HG03378 (cell line): ENCODE results near the gene CACNA1E.

Experiments used
- ATAC-seq: cut with Tn5 transposase; IDR thresholded peaks from one replicate; pipeline ENCODE4 v1.9.1; 2021; ENCODE audit warnings: mild to moderate bottlenecking, moderate library complexity; ENCODE audit not compliant: unreplicated experiment

The CACNA1E gene

GRCh38 chr1:181674617-181675016 lies 191.3 kb downstream of the CACNA1E start:
- ATAC-seq = no peak

GRCh38 chr1:181675091-181675917 lies 192.0 kb downstream of the CACNA1E start:
- ATAC-seq = no peak

DNA sequence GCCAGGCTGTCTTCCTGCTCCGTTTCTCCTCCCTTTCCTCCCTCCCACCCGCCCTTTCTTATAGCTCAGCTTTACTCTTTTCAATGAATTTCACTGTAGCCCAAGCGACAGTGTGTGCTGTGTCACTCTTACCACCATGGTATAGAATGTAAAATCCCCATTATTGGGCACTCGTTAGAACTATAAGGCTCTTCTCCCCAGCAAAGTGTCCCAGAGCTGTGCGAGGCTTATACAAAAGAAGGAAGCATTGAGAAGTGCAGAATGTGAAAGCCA lies 192.5 kb downstream of the CACNA1E start:
- no peak for ATAC-seq

GRCh38 chr1:181676269-181676668 lies 193.0 kb downstream of the CACNA1E start:
- peak; percentile 59 for ATAC-seq

- ATAC-seq = no peak
Measured at GRCh38 chr1:181680332-181680731, 197.0 kb downstream of the CACNA1E start.

DNA sequence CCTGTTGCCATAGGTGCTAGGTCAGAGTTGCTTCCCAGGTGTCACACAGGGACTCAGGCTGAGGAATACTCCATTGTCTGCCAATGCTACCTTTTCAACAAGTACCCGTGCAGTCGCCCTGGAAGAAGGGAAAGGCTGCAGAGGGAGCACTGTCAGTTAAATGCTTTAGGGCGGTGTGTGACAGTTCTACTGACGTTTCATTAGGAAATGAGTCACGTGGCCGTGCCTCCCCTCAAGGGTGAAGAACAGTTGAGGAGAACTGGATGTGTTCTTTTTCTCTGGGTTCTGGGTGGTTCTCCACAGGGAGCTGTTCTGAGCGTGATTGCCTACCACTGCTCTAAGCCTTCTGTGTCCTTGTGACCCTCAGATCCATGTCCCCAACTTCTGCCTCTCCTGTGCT lies 197.6 kb downstream of the CACNA1E start:
- ATAC-seq = no peak

DNA sequence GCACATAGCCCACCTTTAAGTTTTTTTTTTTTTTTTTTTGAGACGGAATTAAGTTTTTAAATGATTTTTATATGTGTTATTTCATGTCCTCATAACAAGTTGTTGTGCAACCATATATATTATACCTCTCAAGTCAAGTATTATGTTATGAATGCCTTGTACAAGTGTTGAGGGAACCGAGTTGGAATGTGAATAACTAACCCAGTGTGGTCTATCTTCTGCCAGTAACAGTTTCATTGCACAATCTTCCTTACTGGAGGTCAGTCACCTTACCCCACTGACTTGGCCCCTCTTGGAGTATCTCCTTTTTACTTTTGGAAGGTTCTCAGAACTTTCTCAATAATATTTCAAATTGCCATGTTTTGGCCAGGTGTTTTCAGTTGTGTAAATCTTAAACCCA lies 201.9 kb downstream of the CACNA1E start:
- no peak for ATAC-seq

- ATAC-seq = no peak
Measured at GRCh38 chr1:181701891-181702290, 218.6 kb downstream of the CACNA1E start.

- ATAC-seq = no peak
Measured at GRCh38 chr1:181704546-181704945, 221.2 kb downstream of the CACNA1E start.

DNA sequence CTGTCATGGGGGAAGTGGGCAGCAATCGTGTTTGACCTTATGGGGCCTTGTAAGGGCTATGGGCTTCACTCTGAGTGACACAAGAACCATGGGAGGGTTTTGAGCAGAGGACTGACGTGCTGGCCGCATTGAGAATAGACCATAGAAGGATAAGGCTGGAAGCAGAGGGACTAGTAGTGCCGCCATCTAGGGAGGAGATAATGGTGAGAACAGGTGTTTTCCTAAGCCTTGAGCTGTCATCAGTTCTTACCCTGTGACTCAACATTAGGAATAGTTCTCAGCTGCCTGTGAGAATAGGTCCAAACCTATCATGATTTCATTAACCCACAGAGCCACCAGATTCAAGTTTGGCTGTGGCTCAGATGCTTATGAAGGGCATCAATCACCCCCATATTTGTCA lies 228.5 kb downstream of the CACNA1E start:
- ATAC-seq = no peak

DNA sequence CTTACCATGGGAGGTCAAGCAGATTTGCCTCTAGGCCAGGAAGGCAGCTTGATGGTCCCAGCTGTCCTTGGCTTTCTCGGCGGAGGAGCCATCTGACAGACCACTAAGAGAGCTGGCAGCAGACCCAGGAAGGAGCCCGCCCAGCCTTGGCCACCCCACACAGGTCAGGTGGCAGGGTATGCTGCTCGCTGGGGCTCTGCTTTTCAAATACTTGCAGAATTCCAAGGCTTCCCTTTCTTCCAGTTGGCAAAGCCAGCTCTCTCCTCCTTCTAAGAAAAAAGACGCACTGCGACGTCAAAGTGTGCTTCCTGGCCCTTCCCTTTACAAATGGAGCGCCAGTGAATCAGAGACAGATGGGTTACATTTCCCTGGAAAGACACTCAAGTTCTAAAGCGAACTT lies 229.4 kb downstream of the CACNA1E start:
- ATAC-seq = no peak

- no peak for ATAC-seq
Measured at GRCh38 chr1:181714428-181714827, 231.1 kb downstream of the CACNA1E start.

DNA sequence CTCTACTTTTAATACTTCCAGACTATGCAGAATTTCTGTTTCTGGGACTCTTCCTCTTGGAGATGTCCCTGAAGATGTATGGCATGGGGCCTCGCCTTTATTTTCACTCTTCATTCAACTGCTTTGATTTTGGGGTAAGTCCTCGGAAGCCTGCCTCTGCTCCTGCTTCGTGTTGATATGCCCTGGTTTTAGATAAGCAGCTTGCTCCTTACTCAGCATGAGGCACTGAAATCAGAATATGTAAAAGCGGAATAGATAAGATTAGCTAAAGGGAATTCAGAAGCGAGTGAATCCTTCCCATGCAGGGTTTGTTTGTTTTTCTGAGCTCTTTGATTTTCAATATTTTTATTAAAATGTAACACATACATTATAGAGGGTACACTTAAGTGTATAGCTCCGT lies 234.7 kb downstream of the CACNA1E start:
- no peak for ATAC-seq

DNA sequence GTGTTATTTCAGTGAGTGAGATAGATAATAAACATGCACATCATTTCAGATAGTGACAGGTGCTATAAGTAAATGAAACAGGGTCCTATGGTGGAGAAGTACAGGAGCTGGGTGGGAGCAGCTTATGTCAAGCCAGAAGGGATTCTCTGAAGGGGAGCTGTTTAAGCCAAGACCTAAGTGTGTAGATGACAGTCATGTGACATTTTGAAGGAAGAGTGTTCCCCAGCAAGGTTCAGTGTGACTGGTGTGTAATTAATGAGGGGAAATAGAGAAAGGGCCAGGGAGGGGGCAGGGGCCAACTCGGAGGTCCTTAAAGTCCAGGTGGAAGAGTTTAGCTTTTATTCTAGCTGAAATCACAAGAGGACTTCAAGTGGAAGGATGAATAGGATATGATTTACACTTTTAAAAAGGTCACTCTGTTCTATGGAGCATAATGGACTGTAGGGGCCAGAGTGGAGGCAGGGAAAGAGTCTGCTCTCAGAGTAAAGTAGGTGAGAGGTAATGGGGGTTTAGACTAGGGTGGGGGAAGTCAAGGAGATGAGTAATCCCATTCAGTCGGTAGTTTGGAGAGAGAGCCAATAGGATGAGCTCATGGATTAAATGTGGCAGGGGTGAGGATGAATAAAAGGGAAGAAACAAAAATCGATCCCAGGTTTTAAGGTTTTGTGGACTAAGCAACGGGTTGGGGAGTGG lies 243.1 kb downstream of the CACNA1E start:
- ATAC-seq = no peak

- ATAC-seq = no peak
Measured at GRCh38 chr1:181730606-181731005, 247.3 kb downstream of the CACNA1E start.

- no peak for ATAC-seq
Measured at GRCh38 chr1:181732218-181732990, 249.1 kb downstream of the CACNA1E start.

- no peak for ATAC-seq
Measured at GRCh38 chr1:181733486-181733885, 250.2 kb downstream of the CACNA1E start.

- ATAC-seq = no peak
Measured at GRCh38 chr1:181737056-181737455, 253.7 kb downstream of the CACNA1E start.

DNA sequence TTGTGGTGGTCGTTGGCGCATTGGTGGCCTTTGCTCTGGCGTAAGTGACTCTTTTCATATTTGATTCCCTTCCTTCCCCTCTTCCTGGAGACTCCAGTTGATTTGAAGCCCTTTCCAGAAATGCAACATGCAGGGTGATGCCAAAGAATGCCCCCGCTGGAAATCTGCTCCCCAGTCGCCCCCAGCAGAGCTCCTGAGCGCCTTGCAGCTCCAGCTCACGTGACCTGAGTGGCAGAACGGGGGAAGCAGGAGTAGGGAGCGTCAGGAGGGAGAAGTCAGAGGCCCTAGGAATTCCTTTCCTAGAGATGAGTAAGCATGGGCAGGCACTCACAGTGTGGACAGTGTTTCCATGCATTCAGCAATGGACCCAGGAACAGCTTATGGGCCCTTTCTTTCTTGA lies 255.9 kb downstream of the CACNA1E start:
- no peak for ATAC-seq

- no peak for ATAC-seq
Measured at GRCh38 chr1:181742426-181742825, 259.1 kb downstream of the CACNA1E start.

- no peak for ATAC-seq
Measured at GRCh38 chr1:181743878-181744312, 260.6 kb downstream of the CACNA1E start.

- no peak for ATAC-seq
Measured at GRCh38 chr1:181746224-181746623, 262.9 kb downstream of the CACNA1E start.
